ENCODE measurements around the gene UPK2. TPM values are rescaled to one million over a fixed set of nuclear protein-coding genes. Genes with fewer than 3 reads are reported as not detected.

Gene UPK2
- total and polyA plus RNA-seq, 2 of the 13 experiments (the other 11 are each of a cell fraction or from before 2014, with no cell fraction given): not detected

GRCh38 chr11:118923721-118924587 is 32.1 kb upstream of the UPK2 start:
- ATAC-seq (no peak), DNase-seq (ENCODE audit: low spot score) (no peak), FAIRE-seq (no peak)
- H3K4me2 ChIP-seq (ENCODE audit: low read depth, low read length): peak overlapping the region; percentile 94
- peaks cover 42% of the 10 kb centered on the region for H3K79me2 ChIP-seq (ENCODE audit: insufficient read depth, low read length)
- no TSS peak for BruUV-seq (replicated peaks)
- peak overlapping the region; percentile 75 for H3K9ac ChIP-seq (ENCODE audit: insufficient read depth, low read depth, low read length)
- no peak overlapping the region for H2AFZ ChIP-seq (ENCODE audit: low read length)
- no peaks in the 10 kb centered on the region; a peak in 1 of 5 replicates for H3K27me3 ChIP-seq (ENCODE audit: control insufficient read depth in 1 of 2, insufficient read depth in 2 of 2, low read length in 2 of 2)
- H3K27ac ChIP-seq (ENCODE audit: extremely low read length, insufficient read depth, low read length): peak overlapping the region; percentile 55
- H3K4me1 ChIP-seq (ENCODE audit: insufficient read depth, low read length): peaks cover 78% of the 10 kb centered on the region
- no peaks in the 10 kb centered on the region for H4K20me1 ChIP-seq (ENCODE audit: insufficient read depth, low read length)
- intact Hi-C loops (cut with micrococcal nuclease; ENCODE audit: unreplicated experiment): no loop called here
- ChIA-PET CTCF (ENCODE audit: low intra/inter-chr PET ratio, low total read pairs) (interaction anchor here (9.8 kb wide), 1 partner anchor 16 kb away, joined by 188 read pairs; no protein-coding TSS in a partner anchor), POLR2A (interaction anchor here (0.6 to 2.9 kb wide), 2 partner anchors 7 to 131 kb away, joined by 3 to 14 read pairs; no protein-coding TSS in a partner anchor)
- WGBS (ENCODE audit: low lambda C conversion rate): 17% methylated on average over 6 of the region's 7 CpGs
- H3K9me3 ChIP-seq (ENCODE audit: low read length): no peaks in the 10 kb centered on the region
- H3K4me3 ChIP-seq (replicated peaks in 1 of 3; ENCODE audit: insufficient read depth in 1 of 3, low read depth in 2 of 3, low read length in 3 of 3): peak overlapping the region; percentile 87 to 97 (median 90)
- no peaks in the 10 kb centered on the region for H3K36me3 ChIP-seq (replicated peaks in 1 of 2; ENCODE audit: control insufficient read depth in 1 of 2, insufficient read depth in 2 of 2, low read length in 2 of 2)
- TF ChIP-seq ATF2 (CRISPR knock-in tag; IDR thresholded peaks at IDR 0.05) (no peak), MIXL1 (CRISPR knock-in tag; IDR thresholded peaks at IDR 0.05) (no peak), SAP130 (CRISPR knock-in tag; IDR thresholded peaks at IDR 0.05; ENCODE audit: low read depth) (peak; percentile 14), ZBTB7B (CRISPR knock-in tag; IDR thresholded peaks at IDR 0.05) (no peak), ZC3H13 (CRISPR knock-in tag; IDR thresholded peaks at IDR 0.05) (no peak), MYC (CRISPR knock-in tag; IDR thresholded peaks at IDR 0.05; ENCODE audit: borderline replicate concordance) (0 out of 2 replicates have a peak, but pooled peaks have one; percentile 16), ZFX (CRISPR knock-in tag; IDR thresholded peaks at IDR 0.05; ENCODE audit: low read depth) (peak; percentile 47), ZNF451 (CRISPR knock-in tag; IDR thresholded peaks at IDR 0.05) (0 out of 2 replicates have a peak, but pooled peaks have one; percentile 37), ZFY (CRISPR knock-in tag; IDR thresholded peaks at IDR 0.05) (peak; percentile 33; the same call in 1 of the 2 replicates), LRRFIP1 (CRISPR knock-in tag; conservative IDR thresholded peaks at IDR 0.05) (no peak)
- TF ChIP-seq, protein P1, sequence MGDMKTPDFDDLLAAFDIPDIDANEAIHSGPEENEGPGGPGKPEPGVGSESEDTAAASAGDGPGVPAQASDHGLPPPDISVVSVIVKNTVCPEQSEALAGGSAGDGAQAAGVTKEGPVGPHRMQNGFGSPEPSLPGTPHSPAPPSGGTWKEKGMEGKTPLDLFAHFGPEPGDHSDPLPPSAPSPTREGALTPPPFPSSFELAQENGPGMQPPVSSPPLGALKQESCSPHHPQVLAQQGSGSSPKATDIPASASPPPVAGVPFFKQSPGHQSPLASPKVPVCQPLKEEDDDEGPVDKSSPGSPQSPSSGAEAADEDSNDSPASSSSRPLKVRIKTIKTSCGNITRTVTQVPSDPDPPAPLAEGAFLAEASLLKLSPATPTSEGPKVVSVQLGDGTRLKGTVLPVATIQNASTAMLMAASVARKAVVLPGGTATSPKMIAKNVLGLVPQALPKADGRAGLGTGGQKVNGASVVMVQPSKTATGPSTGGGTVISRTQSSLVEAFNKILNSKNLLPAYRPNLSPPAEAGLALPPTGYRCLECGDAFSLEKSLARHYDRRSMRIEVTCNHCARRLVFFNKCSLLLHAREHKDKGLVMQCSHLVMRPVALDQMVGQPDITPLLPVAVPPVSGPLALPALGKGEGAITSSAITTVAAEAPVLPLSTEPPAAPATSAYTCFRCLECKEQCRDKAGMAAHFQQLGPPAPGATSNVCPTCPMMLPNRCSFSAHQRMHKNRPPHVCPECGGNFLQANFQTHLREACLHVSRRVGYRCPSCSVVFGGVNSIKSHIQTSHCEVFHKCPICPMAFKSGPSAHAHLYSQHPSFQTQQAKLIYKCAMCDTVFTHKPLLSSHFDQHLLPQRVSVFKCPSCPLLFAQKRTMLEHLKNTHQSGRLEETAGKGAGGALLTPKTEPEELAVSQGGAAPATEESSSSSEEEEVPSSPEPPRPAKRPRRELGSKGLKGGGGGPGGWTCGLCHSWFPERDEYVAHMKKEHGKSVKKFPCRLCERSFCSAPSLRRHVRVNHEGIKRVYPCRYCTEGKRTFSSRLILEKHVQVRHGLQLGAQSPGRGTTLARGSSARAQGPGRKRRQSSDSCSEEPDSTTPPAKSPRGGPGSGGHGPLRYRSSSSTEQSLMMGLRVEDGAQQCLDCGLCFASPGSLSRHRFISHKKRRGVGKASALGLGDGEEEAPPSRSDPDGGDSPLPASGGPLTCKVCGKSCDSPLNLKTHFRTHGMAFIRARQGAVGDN (CRISPR knock-in tag; IDR thresholded peaks at IDR 0.05): peak; percentile 51; the same call in 1 of the 2 replicates
- TF ChIP-seq, protein P2, sequence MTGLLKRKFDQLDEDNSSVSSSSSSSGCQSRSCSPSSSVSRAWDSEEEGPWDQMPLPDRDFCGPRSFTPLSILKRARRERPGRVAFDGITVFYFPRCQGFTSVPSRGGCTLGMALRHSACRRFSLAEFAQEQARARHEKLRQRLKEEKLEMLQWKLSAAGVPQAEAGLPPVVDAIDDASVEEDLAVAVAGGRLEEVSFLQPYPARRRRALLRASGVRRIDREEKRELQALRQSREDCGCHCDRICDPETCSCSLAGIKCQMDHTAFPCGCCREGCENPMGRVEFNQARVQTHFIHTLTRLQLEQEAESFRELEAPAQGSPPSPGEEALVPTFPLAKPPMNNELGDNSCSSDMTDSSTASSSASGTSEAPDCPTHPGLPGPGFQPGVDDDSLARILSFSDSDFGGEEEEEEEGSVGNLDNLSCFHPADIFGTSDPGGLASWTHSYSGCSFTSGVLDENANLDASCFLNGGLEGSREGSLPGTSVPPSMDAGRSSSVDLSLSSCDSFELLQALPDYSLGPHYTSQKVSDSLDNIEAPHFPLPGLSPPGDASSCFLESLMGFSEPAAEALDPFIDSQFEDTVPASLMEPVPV (CRISPR knock-in tag; IDR thresholded peaks at IDR 0.05): no peak
- in situ Hi-C loops (cut with HindIII; ENCODE audit: extremely low pct_ligation_motif_present, low pct_unique_long_range_greater_than_20kb): no loop called here

Measured in HepG2 (cell line).